ENCODE measurements around the gene TAS1R2. TPM values are rescaled to one million over a fixed set of nuclear protein-coding genes. Genes with fewer than 3 reads are reported as not detected.
"Not testable (repeated sequence)": the region's sequence is repeated elsewhere in the genome, so short reads cannot be mapped to it uniquely, and the experiment has no call there.

Gene TAS1R2
- total RNA-seq, 2 donors from 2014 or later, result not detected

GRCh38 chr1:18832319-18832718, 27.1 kb downstream of the TAS1R2 start:
- H3K36me3 Mint-ChIP-seq (ENCODE audit: low read depth); H3K4me1 Mint-ChIP-seq; H3K27ac Mint-ChIP-seq; ATAC-seq (replicated peaks); H3K9me3 Mint-ChIP-seq; H3K4me3 Mint-ChIP-seq: not testable (repeated sequence)
- H3K27me3 Mint-ChIP-seq, result peaks cover 15% of the 10 kb centered on the region

GRCh38 chr1:18831656-18832055, 27.8 kb downstream of the TAS1R2 start:
- H3K4me1 Mint-ChIP-seq, result no peaks in the 10 kb centered on the region
- H3K27ac Mint-ChIP-seq, result no peak overlapping the region
- H3K36me3 Mint-ChIP-seq (ENCODE audit: low read depth), result no peaks in the 10 kb centered on the region
- ATAC-seq (replicated peaks), result no peak
- peaks cover 15% of the 10 kb centered on the region for H3K27me3 Mint-ChIP-seq
- no peak overlapping the region for H3K4me3 Mint-ChIP-seq
- H3K9me3 Mint-ChIP-seq, result no peaks in the 10 kb centered on the region

GRCh38 chr1:18830596-18830995, 28.9 kb downstream of the TAS1R2 start:
- no peak for ATAC-seq (replicated peaks)
- Mint-ChIP-seq H3K27ac (no peak overlapping the region), H3K27me3 (peaks cover 21% of the 10 kb centered on the region), H3K9me3 (no peaks in the 10 kb centered on the region), H3K4me3 (no peak overlapping the region), H3K4me1 (no peaks in the 10 kb centered on the region), H3K36me3 (ENCODE audit: low read depth) (no peaks in the 10 kb centered on the region)

- no peak overlapping the region for H3K27ac Mint-ChIP-seq
- no peaks in the 10 kb centered on the region for H3K4me1 Mint-ChIP-seq
- H3K27me3 Mint-ChIP-seq, result peaks cover 18% of the 10 kb centered on the region
- H3K9me3 Mint-ChIP-seq, result no peaks in the 10 kb centered on the region
- H3K4me3 Mint-ChIP-seq, result no peak overlapping the region
- ATAC-seq (replicated peaks), result no peak
- no peaks in the 10 kb centered on the region for H3K36me3 Mint-ChIP-seq (ENCODE audit: low read depth)
Observed at GRCh38 chr1:18829671-18830070, 29.8 kb downstream of the TAS1R2 start.

DNA sequence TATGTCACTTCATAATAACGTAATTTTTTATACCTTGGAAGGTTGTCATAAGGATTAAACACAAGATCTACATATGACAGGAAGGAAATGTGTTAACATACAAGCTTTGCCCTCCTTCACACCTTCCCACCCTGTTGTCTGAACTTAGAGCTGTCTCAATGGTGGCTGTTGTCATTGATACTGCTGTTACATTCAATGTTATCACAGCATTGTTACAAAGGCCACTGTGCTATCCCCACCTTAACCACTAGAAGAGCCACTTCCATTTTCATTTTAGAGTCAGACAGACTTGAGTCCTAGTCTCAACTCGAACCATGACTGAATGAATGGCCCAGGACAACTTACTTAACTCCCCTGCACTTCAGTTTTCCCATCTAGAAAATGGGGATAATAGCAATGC, 31.2 kb downstream of the TAS1R2 start:
- no peaks in the 10 kb centered on the region for H3K4me1 Mint-ChIP-seq
- H3K36me3 Mint-ChIP-seq (ENCODE audit: low read depth), result no peaks in the 10 kb centered on the region
- H3K27ac Mint-ChIP-seq, result no peak overlapping the region
- H3K27me3 Mint-ChIP-seq, result peaks cover 20% of the 10 kb centered on the region
- ATAC-seq (replicated peaks), result no peak
- no peaks in the 10 kb centered on the region for H3K9me3 Mint-ChIP-seq
- H3K4me3 Mint-ChIP-seq, result no peak overlapping the region

DNA sequence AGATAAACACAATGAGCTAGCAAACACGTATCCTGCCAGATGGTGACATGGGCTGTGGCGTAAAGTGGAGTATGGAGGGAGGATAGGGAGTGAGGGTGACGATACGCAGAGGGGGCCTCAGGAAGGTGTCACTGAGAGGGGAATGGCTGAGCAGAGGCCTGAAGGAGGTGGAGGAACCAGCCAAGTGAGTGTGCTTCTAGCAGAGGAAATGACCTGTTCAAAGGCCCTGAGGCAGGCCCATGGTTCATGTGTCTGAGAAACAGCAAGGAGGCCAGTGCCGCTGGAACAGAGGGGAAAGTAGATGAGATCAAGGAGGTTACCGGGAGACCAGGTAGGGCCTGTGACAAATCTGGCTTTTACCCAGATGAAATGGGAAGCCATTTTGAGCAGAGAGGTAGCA, 36.0 kb downstream of the TAS1R2 start:
- H3K4me3 Mint-ChIP-seq, result no peak overlapping the region
- no peak for ATAC-seq (replicated peaks)
- peaks cover 3% of the 10 kb centered on the region for H3K4me1 Mint-ChIP-seq
- H3K27ac Mint-ChIP-seq, result no peak overlapping the region
- H3K9me3 Mint-ChIP-seq, result no peaks in the 10 kb centered on the region
- H3K27me3 Mint-ChIP-seq, result peaks cover 42% of the 10 kb centered on the region
- H3K36me3 Mint-ChIP-seq (ENCODE audit: low read depth), result no peaks in the 10 kb centered on the region

GRCh38 chr1:18820791-18821641, 38.4 kb downstream of the TAS1R2 start:
- Mint-ChIP-seq H3K4me3 (no peak overlapping the region), H3K36me3 (ENCODE audit: low read depth) (no peaks in the 10 kb centered on the region), H3K9me3 (no peaks in the 10 kb centered on the region), H3K27ac (no peak overlapping the region), H3K4me1 (peaks cover 3% of the 10 kb centered on the region), H3K27me3 (peaks cover 46% of the 10 kb centered on the region)
- peak; percentile 39 for ATAC-seq (replicated peaks)

DNA sequence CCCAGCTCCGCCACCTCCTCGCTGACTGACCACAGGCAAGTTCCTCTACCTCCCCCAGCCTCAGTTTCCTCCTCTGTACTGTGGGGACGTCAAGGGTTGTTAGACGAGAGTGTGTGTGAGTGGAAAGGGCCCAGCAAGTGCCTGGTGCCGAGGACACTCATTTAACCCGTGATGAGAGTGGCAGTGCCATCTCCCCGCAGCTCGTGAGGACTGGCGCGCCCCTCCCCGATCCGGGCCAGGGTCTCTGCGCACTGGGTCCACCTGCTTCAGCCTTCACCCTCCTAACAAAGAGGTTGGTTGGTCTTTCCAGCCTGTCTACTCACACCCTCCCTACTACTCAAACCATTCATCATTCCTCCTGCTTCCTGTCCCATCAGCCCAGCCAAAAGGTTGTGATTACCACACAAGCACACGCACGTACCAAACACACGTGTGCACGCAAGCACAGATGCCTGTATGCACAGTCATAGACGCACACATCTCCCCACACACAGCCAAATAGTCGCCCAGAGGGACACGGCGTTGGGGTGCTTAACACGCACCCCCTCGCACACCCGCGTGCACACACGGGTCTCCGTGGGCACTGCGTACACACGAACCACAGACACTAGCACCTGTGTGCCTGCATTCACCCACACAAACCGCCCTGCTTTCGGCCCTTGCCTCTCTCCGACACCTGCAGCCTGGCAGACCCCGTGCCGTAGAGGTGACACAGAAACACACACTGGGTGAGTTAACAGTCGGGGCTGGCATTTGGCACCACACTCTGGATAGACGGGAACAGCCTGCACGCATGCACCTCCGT, 39.3 kb downstream of the TAS1R2 start:
- no peak for ATAC-seq (replicated peaks)
- Mint-ChIP-seq H3K27ac (no peak overlapping the region), H3K4me1 (peaks cover 3% of the 10 kb centered on the region)

DNA sequence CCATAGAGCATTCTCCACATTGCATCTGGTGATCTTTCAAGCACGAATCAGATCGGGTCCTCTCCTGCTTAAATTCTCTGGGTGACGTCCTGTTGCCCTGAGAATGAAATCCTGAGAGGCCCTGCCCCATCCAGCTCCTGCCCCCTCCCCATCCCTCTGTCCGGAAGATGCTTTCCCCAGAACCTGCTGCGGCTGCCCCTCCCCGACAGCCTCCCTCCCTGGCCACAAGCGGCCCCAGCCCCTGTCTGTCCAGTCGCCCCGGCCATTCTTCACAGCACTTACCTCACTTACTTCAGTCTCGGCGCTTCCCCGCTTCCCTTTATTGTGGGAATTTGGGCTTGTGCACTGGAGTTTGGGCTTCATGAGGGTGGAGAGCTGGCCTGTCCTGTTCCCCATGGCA, 40.3 kb downstream of the TAS1R2 start:
- ATAC-seq (replicated peaks), result no peak
- Mint-ChIP-seq H3K4me3 (no peak overlapping the region), H3K36me3 (ENCODE audit: low read depth) (no peaks in the 10 kb centered on the region), H3K4me1 (peaks cover 3% of the 10 kb centered on the region), H3K27me3 (peaks cover 41% of the 10 kb centered on the region), H3K27ac (no peak overlapping the region), H3K9me3 (no peaks in the 10 kb centered on the region)

More for the DNA sequence above, 39.3 kb downstream of the TAS1R2 start:
- H3K27me3 Mint-ChIP-seq, result peaks cover 41% of the 10 kb centered on the region
- no peaks in the 10 kb centered on the region for H3K36me3 Mint-ChIP-seq (ENCODE audit: low read depth)
- no peak overlapping the region for H3K4me3 Mint-ChIP-seq
- no peaks in the 10 kb centered on the region for H3K9me3 Mint-ChIP-seq

DNA sequence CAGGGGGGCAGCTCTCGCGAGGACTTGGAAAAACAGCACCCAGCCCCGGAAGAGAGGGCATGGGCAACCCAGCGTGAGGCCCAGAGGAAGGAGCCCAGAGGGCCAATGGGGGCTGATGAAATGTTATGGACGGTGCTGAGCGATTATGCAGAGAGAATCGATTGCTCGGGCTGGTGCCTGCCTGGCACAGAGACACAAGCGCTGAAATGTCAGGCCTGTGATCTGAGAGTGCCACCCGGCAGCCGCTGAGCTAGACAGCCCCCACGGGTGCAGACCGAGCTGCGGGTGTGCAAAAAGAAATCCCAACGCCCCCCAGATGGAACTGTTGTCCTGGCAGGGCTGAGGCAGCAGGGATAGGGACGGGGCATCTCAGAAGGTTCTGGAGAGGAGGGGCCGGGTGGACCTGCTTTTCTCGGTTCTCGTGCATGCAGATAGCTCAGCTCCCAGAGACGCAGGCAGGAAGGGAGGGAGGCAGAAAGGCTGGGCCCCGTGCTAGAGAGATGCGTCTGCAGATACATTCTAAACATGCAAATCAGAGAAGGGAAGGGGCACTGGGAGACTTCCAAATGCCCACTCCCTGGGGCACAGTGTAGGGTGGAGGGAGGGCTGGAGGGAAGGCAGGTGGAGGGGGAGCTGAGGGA, 41.5 kb downstream of the TAS1R2 start:
- peaks cover 3% of the 10 kb centered on the region for H3K4me1 Mint-ChIP-seq
- no peak for ATAC-seq (replicated peaks)
- H3K4me3 Mint-ChIP-seq, result no peak overlapping the region
- H3K9me3 Mint-ChIP-seq, result no peaks in the 10 kb centered on the region
- H3K27me3 Mint-ChIP-seq, result peaks cover 35% of the 10 kb centered on the region
- no peak overlapping the region for H3K27ac Mint-ChIP-seq
- no peaks in the 10 kb centered on the region for H3K36me3 Mint-ChIP-seq (ENCODE audit: low read depth)

DNA sequence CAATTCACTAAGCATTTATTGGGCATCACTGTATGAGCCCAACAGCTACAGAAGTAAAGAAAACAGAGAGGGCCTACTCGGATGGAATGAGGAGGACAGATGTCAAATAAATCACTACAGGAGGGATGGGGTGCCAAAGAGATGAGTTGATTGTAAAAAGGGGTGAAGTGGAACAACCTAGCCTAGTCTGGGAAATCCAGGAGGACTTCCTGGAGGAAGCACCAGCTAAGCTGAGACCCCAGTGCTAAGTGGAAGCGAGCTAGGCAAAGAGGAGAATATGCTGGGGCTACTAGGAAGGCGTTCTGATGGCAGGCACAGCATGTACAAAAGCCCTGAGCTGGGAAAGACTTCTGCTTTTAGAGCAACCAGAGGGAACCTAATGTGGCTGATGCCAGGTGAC, 42.1 kb downstream of the TAS1R2 start:
- Mint-ChIP-seq H3K27me3 (peaks cover 34% of the 10 kb centered on the region), H3K27ac (no peak overlapping the region), H3K36me3 (ENCODE audit: low read depth) (no peaks in the 10 kb centered on the region), H3K4me1 (peaks cover 3% of the 10 kb centered on the region), H3K4me3 (no peak overlapping the region), H3K9me3 (no peaks in the 10 kb centered on the region)
- ATAC-seq (replicated peaks), result no peak

GRCh38 chr1:18816808-18817207, 42.7 kb downstream of the TAS1R2 start:
- Mint-ChIP-seq H3K27me3 (peaks cover 34% of the 10 kb centered on the region), H3K4me1 (peaks cover 3% of the 10 kb centered on the region), H3K36me3 (ENCODE audit: low read depth) (no peaks in the 10 kb centered on the region), H3K9me3 (no peaks in the 10 kb centered on the region), H3K4me3 (no peak overlapping the region), H3K27ac (no peak overlapping the region)
- no peak for ATAC-seq (replicated peaks)

DNA sequence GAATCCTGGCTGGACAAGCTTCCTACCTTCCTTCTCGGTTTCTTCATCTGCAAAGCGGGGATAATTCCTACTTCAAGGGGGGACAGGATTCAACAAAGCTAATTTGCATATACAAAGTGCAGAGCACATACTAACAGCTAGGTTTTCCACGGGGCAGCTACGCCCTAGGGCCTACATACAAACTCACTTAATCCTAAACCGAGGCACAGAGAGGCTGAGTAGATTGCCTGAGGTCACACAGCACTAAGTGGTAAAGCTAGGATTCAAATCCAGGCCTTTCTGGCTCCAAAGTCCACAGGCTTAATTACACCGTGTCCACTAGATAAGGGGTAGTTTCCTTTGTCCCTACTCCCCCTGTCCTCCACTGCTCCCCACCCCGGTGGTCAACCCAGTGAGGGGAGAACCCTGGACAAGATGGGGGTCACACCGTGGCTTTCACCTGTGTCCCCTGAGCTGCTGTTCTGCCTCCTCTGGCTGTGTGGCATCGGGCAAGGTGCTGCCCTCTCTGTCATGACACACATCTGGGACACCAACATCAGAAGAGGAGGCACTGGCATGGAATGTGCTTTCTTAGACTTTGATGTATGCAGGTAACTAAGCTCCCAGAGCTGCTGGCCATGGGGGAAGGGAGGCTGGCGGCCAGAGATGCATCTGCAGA, 44.5 kb downstream of the TAS1R2 start:
- ATAC-seq (replicated peaks), result no peak
- no peaks in the 10 kb centered on the region for H3K9me3 Mint-ChIP-seq
- H3K36me3 Mint-ChIP-seq (ENCODE audit: low read depth), result no peaks in the 10 kb centered on the region
- peaks cover 35% of the 10 kb centered on the region for H3K27me3 Mint-ChIP-seq
- no peak overlapping the region for H3K4me3 Mint-ChIP-seq
- H3K4me1 Mint-ChIP-seq, result no peaks in the 10 kb centered on the region
- no peak overlapping the region for H3K27ac Mint-ChIP-seq

DNA sequence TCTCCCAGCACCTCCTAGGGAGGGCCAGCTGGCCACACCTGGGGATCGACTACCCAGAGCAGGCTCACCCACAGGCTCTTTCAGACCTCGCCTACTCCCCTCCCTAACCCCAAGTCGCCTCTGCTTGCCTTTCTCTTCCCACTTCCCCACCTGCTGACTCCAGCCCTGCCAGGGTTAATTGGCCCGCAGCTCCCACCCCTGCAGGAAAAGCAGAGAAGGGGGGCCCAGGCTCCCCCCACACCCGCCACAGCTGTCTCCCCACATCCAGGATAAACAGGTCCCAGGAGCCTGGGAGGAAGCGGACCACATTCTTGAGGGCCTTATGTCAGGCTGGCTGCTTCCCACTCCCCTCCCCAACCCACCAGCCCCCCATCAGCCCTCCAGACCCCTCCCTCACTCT, 45.0 kb downstream of the TAS1R2 start:
- no peak overlapping the region for H3K27ac Mint-ChIP-seq
- H3K27me3 Mint-ChIP-seq, result peaks cover 34% of the 10 kb centered on the region
- H3K4me3 Mint-ChIP-seq, result no peak overlapping the region
- no peaks in the 10 kb centered on the region for H3K4me1 Mint-ChIP-seq
- no peak for ATAC-seq (replicated peaks)
- H3K36me3 Mint-ChIP-seq (ENCODE audit: low read depth), result no peaks in the 10 kb centered on the region
- no peaks in the 10 kb centered on the region for H3K9me3 Mint-ChIP-seq

Data from activated T-helper 17 cell treated with anti-CD3 and anti-CD28 coated beads, Interleukin-2, amount 50 U/mL, for 72 hours (primary cell).